SK-N-SH (cell line): ENCODE results near the gene TSHZ2.

Source experiments
- ELF1 ChIP-seq: IDR thresholded peaks from 2 replicates; pipeline ENCODE4 v1.4.0; 2012
- EZH2phosphoT487 ChIP-seq: fragments of 200-600 bp; sonication (generic); IDR thresholded peaks from 2 replicates; pipeline ENCODE4 v1.6.1; 2017; ENCODE audit warnings: low read depth, mixed run types, mild to moderate bottlenecking, antibody characterized with exemption, moderate library complexity, borderline replicate concordance
- FOXJ3 ChIP-seq: sonication (generic); formaldehyde crosslinking; IDR thresholded peaks from 2 replicates; pipeline ENCODE4 v1.5.1; 2020; ENCODE audit warnings: mild to moderate bottlenecking, missing genetic modification reagents
- MAX ChIP-seq: IDR thresholded peaks from 2 replicates; pipeline ENCODE4 v1.4.0; 2012; ENCODE audit warnings: low read depth
- POLR2AphosphoS5 ChIP-seq: IDR thresholded peaks from 2 replicates; pipeline ENCODE4 v1.6.1; 2012; ENCODE audit warnings: low read depth, low read length
- SMC3 ChIP-seq: IDR thresholded peaks from 2 replicates; pipeline ENCODE4 v1.6.1; 2012; ENCODE audit warnings: low read depth, low read length, improper control_type of control experiment
- TAF1 ChIP-seq: IDR thresholded peaks from 2 replicates; pipeline ENCODE4 v1.6.1; 2012; ENCODE audit warnings: low read depth, mild to moderate bottlenecking, low read length, moderate library complexity, borderline replicate concordance
- USF2 ChIP-seq: fragments of 150-350 bp; IDR thresholded peaks from 2 replicates; pipeline ENCODE4 v1.6.1; 2017; ENCODE audit warnings: antibody characterized with exemption, low read length, low read depth, borderline replicate concordance
- TF ChIP-seq, protein P1 (sequence below): fragments of 200-600 bp; sonication (generic); IDR thresholded peaks from 2 replicates; pipeline ENCODE4 v1.6.1; 2017; ENCODE audit warnings: antibody characterized with exemption, mild to moderate bottlenecking, moderate library complexity

GRCh38 chr20:53146201-53146891 lies 174.2 kb downstream of the TSHZ2 start:
- no peak for TF ChIP-seq EZH2phosphoT487
- no peak for TF ChIP-seq USF2
- no peak for TF ChIP-seq POLR2AphosphoS5
- TF ChIP-seq, protein P1, sequence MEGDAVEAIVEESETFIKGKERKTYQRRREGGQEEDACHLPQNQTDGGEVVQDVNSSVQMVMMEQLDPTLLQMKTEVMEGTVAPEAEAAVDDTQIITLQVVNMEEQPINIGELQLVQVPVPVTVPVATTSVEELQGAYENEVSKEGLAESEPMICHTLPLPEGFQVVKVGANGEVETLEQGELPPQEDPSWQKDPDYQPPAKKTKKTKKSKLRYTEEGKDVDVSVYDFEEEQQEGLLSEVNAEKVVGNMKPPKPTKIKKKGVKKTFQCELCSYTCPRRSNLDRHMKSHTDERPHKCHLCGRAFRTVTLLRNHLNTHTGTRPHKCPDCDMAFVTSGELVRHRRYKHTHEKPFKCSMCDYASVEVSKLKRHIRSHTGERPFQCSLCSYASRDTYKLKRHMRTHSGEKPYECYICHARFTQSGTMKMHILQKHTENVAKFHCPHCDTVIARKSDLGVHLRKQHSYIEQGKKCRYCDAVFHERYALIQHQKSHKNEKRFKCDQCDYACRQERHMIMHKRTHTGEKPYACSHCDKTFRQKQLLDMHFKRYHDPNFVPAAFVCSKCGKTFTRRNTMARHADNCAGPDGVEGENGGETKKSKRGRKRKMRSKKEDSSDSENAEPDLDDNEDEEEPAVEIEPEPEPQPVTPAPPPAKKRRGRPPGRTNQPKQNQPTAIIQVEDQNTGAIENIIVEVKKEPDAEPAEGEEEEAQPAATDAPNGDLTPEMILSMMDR, result no peak
- TF ChIP-seq SMC3, result no peak
- TF ChIP-seq FOXJ3 (CRISPR knock-in tag), result no peak
- no peak for TF ChIP-seq ELF1
- TF ChIP-seq TAF1, result no peak
- TF ChIP-seq MAX, result no peak
